Thyroid gland (tissue), 4 donors: ENCODE data around the gene CFAP210.

ENCODE experiments used
- CTCF ChIP-seq, 6 experiments: fragments of 200-600 bp in 3 of 6; fragments of 450-650 bp in 3 of 6; sonication (generic) in 3 of 6; IDR thresholded peaks; one replicate each; pipeline ENCODE4 v1.5.1; 2016 to 2019; ENCODE audit warnings: antibody characterized with exemption in 6 of 6, mild to moderate bottlenecking in 2 of 6, inconsistent platforms in 1 of 6, moderate library complexity in 1 of 6
- POLR2A ChIP-seq, 2 donors: fragments of 450-650 bp; IDR thresholded peaks; one replicate each; pipeline ENCODE4 v1.6.1; 2017; ENCODE audit warnings: antibody characterized with exemption in 2 of 2, mild to moderate bottlenecking in 2 of 2, moderate library complexity in 1 of 2

DNA sequence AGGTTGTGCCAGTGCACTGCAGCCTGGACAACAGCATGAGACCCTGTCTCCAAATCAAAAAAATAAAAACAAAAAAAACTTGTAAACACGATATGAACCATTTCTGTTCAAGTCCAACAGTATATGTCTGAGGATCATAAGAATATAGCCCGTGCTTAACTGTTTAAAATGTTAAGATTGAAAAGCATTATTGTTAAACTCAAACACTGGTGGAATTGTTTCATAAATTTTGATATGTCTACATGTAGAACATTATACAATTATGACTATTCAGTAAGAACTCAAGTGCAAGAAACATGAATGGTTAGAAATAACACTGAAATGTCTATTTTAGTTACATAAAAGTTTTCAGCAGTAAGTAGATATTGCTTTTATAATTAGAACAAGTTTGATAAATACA, 80.3 kb downstream of the CFAP210 start:
- TF ChIP-seq CTCF (IDR thresholded peaks at IDR 0.05) (no peak), POLR2A (IDR thresholded peaks at IDR 0.05) (no peak)
